Left forelimb (tissue), 1 donor: ENCODE results near the gene PCSK5.
"Not testable (repeated sequence)": the region's sequence is repeated elsewhere in the genome, so short reads cannot be mapped to it uniquely, and the experiment has no call there.

Experiments used
- DNase-seq: peaks from one replicate; pipeline ENCODE4 v3.0.0-alpha.2; 2018; ENCODE audit warnings: low spot score

The PCSK5 gene

GRCh38 chr9:76313771-76314170 lies 423.3 kb downstream of the PCSK5 start:
- DNase-seq: no peak

GRCh38 chr9:76314321-76314720 lies 423.8 kb downstream of the PCSK5 start:
- DNase-seq: no peak

- no peak for DNase-seq
Measured at GRCh38 chr9:76316069-76316468, 425.6 kb downstream of the PCSK5 start.

GRCh38 chr9:76319466-76319865 lies 429.0 kb downstream of the PCSK5 start:
- DNase-seq: not testable (repeated sequence)

DNA sequence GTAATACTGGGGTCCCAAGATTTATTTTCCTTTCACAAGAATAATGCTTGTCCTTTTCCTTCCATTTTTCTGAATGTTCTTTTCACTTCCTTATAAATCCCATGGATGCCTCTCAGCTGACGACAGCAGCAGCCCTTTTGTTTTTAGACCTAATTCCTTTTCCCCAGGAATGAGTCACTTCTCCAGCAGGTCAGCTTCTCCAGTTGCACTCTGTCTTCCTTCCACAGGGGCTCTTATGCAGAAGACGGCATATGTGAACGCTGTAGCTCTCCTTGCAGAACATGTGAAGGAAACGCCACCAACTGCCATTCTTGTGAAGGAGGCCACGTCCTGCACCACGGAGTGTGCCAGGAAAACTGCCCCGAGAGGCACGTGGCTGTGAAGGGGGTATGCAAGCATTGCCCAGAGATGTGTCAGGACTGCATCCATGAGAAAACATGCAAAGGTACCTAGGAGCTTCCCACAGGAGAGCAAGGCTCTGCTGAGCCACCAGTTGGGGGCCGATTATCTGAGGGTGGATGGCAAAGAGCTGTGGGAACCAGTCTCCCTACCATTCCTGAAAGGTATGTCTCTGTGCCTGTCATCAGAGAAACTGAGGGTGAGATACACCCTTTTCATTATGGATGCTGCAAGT lies 430.8 kb downstream of the PCSK5 start:
- no peak for DNase-seq

DNA sequence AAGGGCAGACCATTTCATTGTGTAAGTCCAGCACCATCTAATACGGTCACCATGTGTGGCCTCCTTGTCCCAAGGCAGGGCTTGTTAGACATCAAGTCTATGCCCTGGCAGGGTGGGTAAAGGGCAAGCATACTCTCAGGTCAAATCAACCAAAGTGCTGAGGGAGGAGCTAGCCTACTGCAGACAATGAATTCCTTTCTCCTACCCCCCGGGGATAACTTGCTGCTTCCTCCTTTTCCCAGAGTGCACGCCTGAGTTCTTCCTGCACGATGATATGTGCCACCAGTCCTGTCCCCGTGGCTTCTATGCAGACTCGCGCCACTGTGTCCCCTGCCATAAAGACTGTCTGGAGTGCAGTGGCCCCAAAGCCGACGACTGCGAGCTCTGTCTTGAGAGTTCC lies 432.3 kb downstream of the PCSK5 start:
- no peak for DNase-seq

DNA sequence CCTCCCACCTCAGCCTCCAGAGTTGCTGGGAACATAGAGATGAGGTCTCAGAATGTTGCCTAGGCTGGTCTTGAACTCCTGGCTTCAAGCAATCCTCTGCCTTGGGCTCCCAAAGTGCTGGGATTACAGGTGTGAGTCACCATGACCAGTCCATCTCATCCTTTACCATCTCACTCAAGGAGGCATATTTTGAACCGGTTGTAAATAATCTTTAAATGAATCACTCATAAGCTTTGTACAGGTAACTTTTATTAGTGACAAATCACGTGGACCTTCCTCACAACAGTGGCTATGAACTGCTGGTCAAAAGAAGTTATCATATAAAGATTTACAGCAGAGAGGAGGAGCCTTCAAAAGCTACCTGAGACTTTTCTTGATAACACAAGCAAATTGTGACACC lies 433.0 kb downstream of the PCSK5 start:
- DNase-seq: no peak

DNA sequence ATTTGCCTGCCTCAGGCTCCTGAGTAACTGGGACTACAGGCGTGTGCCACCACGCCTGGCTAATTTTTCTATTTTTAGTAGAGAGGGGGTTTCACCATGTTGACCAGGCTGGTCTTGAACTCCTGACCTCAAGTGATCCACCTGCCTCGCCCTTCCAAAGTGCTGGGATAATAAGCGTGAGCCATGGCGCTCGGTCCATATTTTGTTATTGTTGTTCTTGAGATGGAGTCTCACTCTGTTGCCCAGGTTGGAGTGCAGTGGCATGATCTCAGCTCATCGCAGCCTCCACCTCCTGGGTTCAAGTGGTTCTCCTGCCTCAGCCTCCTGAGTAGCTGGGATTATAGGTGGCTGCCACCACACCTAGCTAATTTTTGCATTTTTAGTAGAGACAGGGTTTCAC lies 433.6 kb downstream of the PCSK5 start:
- DNase-seq: not testable (repeated sequence)

GRCh38 chr9:76330034-76330433 lies 439.6 kb downstream of the PCSK5 start:
- no peak for DNase-seq

DNA sequence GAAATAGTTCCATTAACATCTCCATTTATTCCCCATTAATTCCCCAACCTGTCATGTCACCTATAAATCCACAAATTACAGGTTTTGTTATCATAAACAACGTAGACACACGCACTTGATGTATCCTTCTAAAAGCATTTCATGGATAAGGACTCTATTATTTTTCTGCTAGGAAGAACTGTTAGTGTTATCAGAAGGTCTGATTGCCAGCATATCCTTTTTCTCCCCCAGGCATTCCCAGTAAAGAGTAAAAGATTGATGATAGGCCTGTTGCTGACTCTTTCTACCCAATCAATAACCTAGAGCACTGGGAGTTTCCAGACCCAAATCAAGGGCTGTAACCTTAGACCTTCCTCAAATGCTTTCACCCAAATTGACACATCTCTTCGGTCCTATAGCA lies 442.9 kb downstream of the PCSK5 start:
- no peak for DNase-seq

GRCh38 chr9:76333964-76334363 lies 443.5 kb downstream of the PCSK5 start:
- DNase-seq: no peak

- DNase-seq: no peak
Measured at GRCh38 chr9:76336027-76336426, 445.6 kb downstream of the PCSK5 start.

GRCh38 chr9:76338418-76338817 lies 447.9 kb downstream of the PCSK5 start:
- DNase-seq: no peak

- DNase-seq: no peak
Measured at GRCh38 chr9:76341616-76342015, 451.1 kb downstream of the PCSK5 start.

DNA sequence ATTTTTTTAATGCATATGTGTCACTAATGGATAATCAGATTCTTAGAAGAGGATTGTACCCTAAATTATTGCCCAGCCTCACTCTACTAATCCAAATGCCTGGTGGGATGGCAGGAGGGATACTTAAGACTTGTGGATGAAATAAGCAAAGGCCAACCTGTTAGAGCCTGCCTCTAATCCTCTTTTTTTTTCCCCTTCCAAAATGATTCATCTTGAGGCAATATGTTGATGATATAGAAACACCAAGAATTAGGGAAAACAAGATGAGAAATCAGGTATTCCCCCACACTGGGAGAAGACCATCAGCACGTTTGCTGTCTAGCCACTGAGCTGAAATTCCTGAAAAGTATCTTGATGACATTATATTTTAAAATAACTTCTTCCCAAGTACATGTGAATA lies 451.7 kb downstream of the PCSK5 start:
- DNase-seq: no peak

- no peak for DNase-seq
Measured at GRCh38 chr9:76342858-76343257, 452.4 kb downstream of the PCSK5 start.

DNA sequence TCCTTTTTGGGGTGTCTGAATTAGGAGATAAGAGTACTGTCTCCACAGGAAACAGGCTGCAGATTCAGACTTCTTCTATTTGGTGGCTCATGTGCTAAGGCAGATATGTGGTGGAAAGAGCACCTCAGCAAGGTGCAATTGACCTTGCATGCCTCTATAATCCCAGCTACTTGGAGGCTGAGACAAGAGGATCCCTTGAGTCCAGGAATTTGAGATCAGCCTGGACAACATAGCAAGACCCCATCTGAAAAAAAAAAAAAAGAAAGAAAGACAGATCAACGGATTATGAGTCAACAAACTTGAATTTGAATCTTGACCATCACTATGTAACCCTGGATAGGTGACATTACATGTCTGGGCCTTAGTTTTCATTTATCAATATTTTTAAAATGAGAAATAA lies 459.4 kb downstream of the PCSK5 start:
- no peak for DNase-seq

- DNase-seq: no peak
Measured at GRCh38 chr9:76351006-76351405, 460.5 kb downstream of the PCSK5 start.

- DNase-seq: no peak
Measured at GRCh38 chr9:76352026-76352620, 461.6 kb downstream of the PCSK5 start.

GRCh38 chr9:76353280-76353679 lies 462.8 kb downstream of the PCSK5 start:
- DNase-seq: no peak

- no peak for DNase-seq
Measured at GRCh38 chr9:76354221-76354620, 463.7 kb downstream of the PCSK5 start.

DNA sequence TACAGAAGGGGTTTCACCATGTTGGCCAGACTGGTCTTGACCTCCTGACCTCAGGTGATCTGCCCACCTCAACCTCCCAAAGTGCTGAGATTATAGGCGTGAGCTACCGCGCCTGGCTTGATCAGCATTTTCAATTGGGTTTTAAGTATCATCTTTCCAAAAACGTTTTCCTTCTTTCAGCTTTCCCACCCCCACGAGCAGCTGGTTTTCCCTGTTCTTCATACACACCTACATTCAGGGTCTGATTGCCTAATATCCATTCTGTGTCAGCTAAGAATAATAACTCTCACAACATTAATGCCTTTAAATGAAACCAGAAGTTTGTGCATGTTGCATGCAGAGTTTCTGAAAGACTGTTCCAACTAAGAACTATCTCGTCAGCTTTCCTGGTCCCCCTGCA lies 465.4 kb downstream of the PCSK5 start:
- DNase-seq: no peak

DNA sequence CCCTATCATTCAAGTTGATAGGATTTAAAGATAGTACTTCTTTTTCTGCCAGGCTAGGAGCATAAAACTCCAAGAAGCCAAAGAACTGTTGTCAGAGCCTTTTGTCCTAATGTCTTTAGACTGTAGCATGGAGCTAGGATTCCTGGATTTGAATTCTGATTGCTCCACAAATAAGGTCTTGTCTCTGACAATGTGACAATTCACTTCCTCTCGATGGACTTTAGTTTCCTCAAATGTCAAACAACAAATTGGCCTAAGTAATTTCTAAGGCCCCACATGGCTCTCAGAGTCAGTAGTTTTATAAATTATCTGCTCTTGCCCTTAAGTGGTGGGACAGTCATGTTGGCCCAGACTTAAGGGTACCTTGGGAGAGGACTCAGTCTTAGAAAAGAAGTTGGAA lies 467.1 kb downstream of the PCSK5 start:
- no peak for DNase-seq

DNA sequence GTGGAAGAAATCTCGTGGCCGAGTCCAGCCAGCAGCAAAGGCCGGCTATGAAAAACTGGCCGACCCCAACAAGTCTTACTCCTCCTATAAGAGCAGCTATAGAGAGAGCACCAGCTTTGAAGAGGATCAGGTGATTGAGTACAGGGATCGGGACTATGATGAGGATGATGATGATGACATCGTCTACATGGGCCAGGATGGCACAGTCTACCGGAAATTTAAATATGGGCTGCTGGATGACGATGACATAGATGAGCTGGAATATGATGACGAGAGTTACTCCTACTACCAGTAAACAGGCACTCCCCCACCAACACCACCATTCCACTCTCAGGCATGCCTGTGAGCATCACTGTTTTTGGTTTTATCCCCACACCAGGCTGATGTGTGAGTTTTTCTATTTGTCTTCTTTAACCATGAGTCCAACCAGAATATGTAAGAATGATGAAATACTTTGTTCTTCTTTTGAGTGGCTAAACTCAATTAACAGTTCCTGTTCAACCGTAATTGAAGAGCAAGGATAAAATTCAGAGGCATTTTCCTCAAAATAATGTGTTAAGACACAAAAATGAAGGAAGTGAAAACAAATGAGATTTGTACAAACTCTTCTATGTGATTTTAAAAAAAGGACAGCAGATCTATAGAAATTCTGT lies 468.3 kb downstream of the PCSK5 start:
- DNase-seq: no peak
